ENCODE data around the gene NTM. TPM values are rescaled to one million over a fixed set of nuclear protein-coding genes. Genes with fewer than 3 reads are reported as not detected.

The NTM gene
- polyA plus RNA-seq (2011; rRNA removed): 24.4 and 33.6 TPM in 2 replicates
- polyA minus RNA-seq (2011; rRNA and poly(A)+ RNA removed): 35.5 and 36.2 TPM in 2 replicates

- Histone ChIP-seq H3K27me3 (ENCODE audit: control insufficient read depth, insufficient read depth, low read length) (peaks cover 5% of the 10 kb centered on the region; the same call in 1 of the 2 replicates), H3K4me3 (ENCODE audit: low read depth, low read length) (no peak within 1 kb of the TSS), H3K36me3 (ENCODE audit: control insufficient read depth, insufficient read depth, low read length) (no peaks in the 10 kb centered on the region)
- no peak for TF ChIP-seq CTCF (IDR thresholded peaks at IDR 0.05; ENCODE audit: insufficient read depth, low read depth, low read length)
- no peak for DNase-seq (ENCODE audit: low read depth)
- ChIA-PET CTCF (interaction anchor here (0.6 kb wide), 1 partner anchor 40 kb away, joined by 3 read pairs; no protein-coding TSS in a partner anchor), POLR2A (no interaction called here)
These were observed at the start of gene NTM for GRCh38 chr11:131370090-131370751. Gene NTM (plus strand): TSS chr11:131370615.

- Histone ChIP-seq H3K4me3 (ENCODE audit: low read depth, low read length) (no peak overlapping the region), H3K36me3 (ENCODE audit: control insufficient read depth, insufficient read depth, low read length) (no peaks in the 10 kb centered on the region), H3K27me3 (ENCODE audit: control insufficient read depth, insufficient read depth, low read length) (no peaks in the 10 kb centered on the region)
- TF ChIP-seq CTCF (IDR thresholded peaks at IDR 0.05; ENCODE audit: insufficient read depth, low read depth, low read length): no peak
- ChIA-PET CTCF (no interaction called here), POLR2A (no interaction called here)
- DNase-seq (ENCODE audit: low read depth): no peak
These were observed 45.4 kb upstream of the NTM start for GRCh38 chr11:131324921-131325570.

- POLR2A ChIA-PET: no interaction called here
- no peaks in the 10 kb centered on the region for H3K27me3 ChIP-seq (ENCODE audit: control insufficient read depth, insufficient read depth, low read length)
- H3K36me3 ChIP-seq (ENCODE audit: control insufficient read depth, insufficient read depth, low read length): no peaks in the 10 kb centered on the region
- no peak overlapping the region for H3K4me3 ChIP-seq (ENCODE audit: low read depth, low read length)
- no peak for TF ChIP-seq CTCF (IDR thresholded peaks at IDR 0.05; ENCODE audit: insufficient read depth, low read depth, low read length)
- CTCF ChIA-PET: no interaction called here
- DNase-seq (ENCODE audit: low read depth): no peak
These were observed 43.6 kb upstream of the NTM start for GRCh38 chr11:131326829-131327228.

GRCh38 chr11:131327421-131327820 lies 43.0 kb upstream of the NTM start:
- no peaks in the 10 kb centered on the region for H3K36me3 ChIP-seq (ENCODE audit: control insufficient read depth, insufficient read depth, low read length)
- H3K4me3 ChIP-seq (ENCODE audit: low read depth, low read length): no peak overlapping the region
- no peak for DNase-seq (ENCODE audit: low read depth)
- ChIA-PET CTCF (no interaction called here), POLR2A (no interaction called here)
- no peaks in the 10 kb centered on the region for H3K27me3 ChIP-seq (ENCODE audit: control insufficient read depth, insufficient read depth, low read length)
- no peak for TF ChIP-seq CTCF (IDR thresholded peaks at IDR 0.05; ENCODE audit: insufficient read depth, low read depth, low read length)

GRCh38 chr11:131328843-131329242 lies 41.6 kb upstream of the NTM start:
- TF ChIP-seq CTCF (IDR thresholded peaks at IDR 0.05; ENCODE audit: insufficient read depth, low read depth, low read length): no peak
- Histone ChIP-seq H3K27me3 (ENCODE audit: control insufficient read depth, insufficient read depth, low read length) (no peaks in the 10 kb centered on the region), H3K4me3 (ENCODE audit: low read depth, low read length) (no peak overlapping the region), H3K36me3 (ENCODE audit: control insufficient read depth, insufficient read depth, low read length) (no peaks in the 10 kb centered on the region)
- no peak for DNase-seq (ENCODE audit: low read depth)
- ChIA-PET POLR2A (no interaction called here), CTCF (interaction anchor here (0.7 kb wide), 1 partner anchor 264 kb away, joined by 3 read pairs; no protein-coding TSS in a partner anchor)

All from BJ (cell line).